HepG2 (cell line): Measurements from ENCODE around the gene SWSAP1. TPM values are rescaled to one million over a fixed set of nuclear protein-coding genes. Genes with fewer than 3 reads are reported as not detected.
A peak's percentile ranks its signal among the peaks of the same experiment; 100 is the strongest.

Experiments
- CSRNP1 ChIP-seq: sonication (generic); formaldehyde crosslinking; IDR thresholded peaks from 2 replicates; pipeline ENCODE4 v1.8.1; 2023; ENCODE audit warnings: mild to moderate bottlenecking, missing genetic modification reagents
- DMAP1 ChIP-seq: IDR thresholded peaks from 2 replicates; pipeline ENCODE4 v1.6.1; 2016
- ERF ChIP-seq: IDR thresholded peaks from 2 replicates; pipeline ENCODE4 v1.6.1; 2018; ENCODE audit warnings: missing biosample characterization, missing genetic modification reagents
- GZF1 ChIP-seq: sonication (generic); formaldehyde crosslinking; IDR thresholded peaks from 2 replicates; pipeline ENCODE4 v1.5.1; 2020; ENCODE audit warnings: mild to moderate bottlenecking, missing genetic modification reagents
- HDAC1 ChIP-seq: sonication (generic); formaldehyde crosslinking; IDR thresholded peaks from 2 replicates; pipeline ENCODE4 v1.5.1; 2020; ENCODE audit warnings: mild to moderate bottlenecking, missing genetic modification reagents
- KLF12 ChIP-seq: sonication (generic); formaldehyde crosslinking; IDR thresholded peaks from 2 replicates; pipeline ENCODE4 v1.4.0; 2020; ENCODE audit warnings: missing genetic modification reagents, borderline replicate concordance
- MAFK ChIP-seq, 2 experiments: IDR thresholded peaks in 1 of 2; conservative IDR thresholded peaks in 1 of 2; 2 replicates each; pipeline ENCODE4 v1.6.1; 2011; ENCODE audit warnings: improper control_type of control experiment in 2 of 2, low read length in 2 of 2
- MBNL3 ChIP-seq: fragments of 250-450 bp; sonication (Bioruptor Pico); conservative IDR thresholded peaks from 2 replicates; pipeline ENCODE4 v1.8.0; 2022; ENCODE audit warnings: mild to moderate bottlenecking, inconsistent platforms
- MEIS1 ChIP-seq: sonication (generic); formaldehyde crosslinking; IDR thresholded peaks from 2 replicates; pipeline ENCODE4 v1.9.0; 2021; ENCODE audit warnings: mild to moderate bottlenecking, missing genetic modification reagents, moderate library complexity, borderline replicate concordance
- NBN ChIP-seq: fragments of 450-650 bp; conservative IDR thresholded peaks from 2 replicates; pipeline ENCODE4 v1.6.1; 2017
- NFE2L1 ChIP-seq: sonication (generic); formaldehyde crosslinking; IDR thresholded peaks from 2 replicates; pipeline ENCODE4 v1.4.0; 2020; ENCODE audit warnings: missing genetic modification reagents, mild to moderate bottlenecking, borderline replicate concordance
- NR3C1 ChIP-seq: sonication (generic); formaldehyde crosslinking; IDR thresholded peaks from 2 replicates; pipeline ENCODE4 v1.4.0; 2020; ENCODE audit warnings: missing genetic modification reagents
- PCBP1 ChIP-seq: fragments of 200-400 bp; formaldehyde crosslinking; IDR thresholded peaks from 2 replicates; pipeline ENCODE4 v1.6.1; 2017; ENCODE audit warnings: mild to moderate bottlenecking, low read depth, low read length, borderline replicate concordance
- PHF5A ChIP-seq: IDR thresholded peaks from one replicate; pipeline ENCODE4 v1.6.1; 2018; ENCODE audit warnings: low read depth, missing genetic modification reagents; ENCODE audit not compliant: unreplicated experiment
- POGZ ChIP-seq: sonication (generic); formaldehyde crosslinking; IDR thresholded peaks from 2 replicates; pipeline ENCODE4 v1.4.0; 2020; ENCODE audit warnings: mild to moderate bottlenecking, missing genetic modification reagents
- POLR2AphosphoS2 ChIP-seq: IDR thresholded peaks from 2 replicates; pipeline ENCODE4 v1.6.1; 2011; ENCODE audit warnings: low read depth, low read length, improper control_type of control experiment
- POLR2AphosphoS5 ChIP-seq: IDR thresholded peaks from 2 replicates; pipeline ENCODE4 v1.6.1; 2012; ENCODE audit warnings: low read depth, low read length
- REST ChIP-seq, 2 experiments: IDR thresholded peaks; 2 replicates each; pipeline ENCODE4 v1.6.1; 2011 to 2012; ENCODE audit warnings: low read length in 2 of 2, borderline replicate concordance in 1 of 2, low read depth in 1 of 2, mild to moderate bottlenecking in 1 of 2, moderate library complexity in 1 of 2
- SMC3 ChIP-seq: IDR thresholded peaks from 2 replicates; pipeline ENCODE4 v1.6.1; 2011; ENCODE audit warnings: low read length, improper control_type of control experiment
- SNAPC5 ChIP-seq: sonication (generic); formaldehyde crosslinking; IDR thresholded peaks from 2 replicates; pipeline ENCODE4 v1.8.1; 2023; ENCODE audit warnings: mild to moderate bottlenecking, missing genetic modification reagents, borderline replicate concordance
- TEAD3 ChIP-seq: optimal IDR thresholded peaks from 2 replicates; pipeline ENCODE3; 2016; ENCODE audit warnings: borderline replicate concordance
- ZNF253 ChIP-seq: sonication (generic); formaldehyde crosslinking; IDR thresholded peaks from 2 replicates; pipeline ENCODE4 v1.8.0; 2022; ENCODE audit warnings: mild to moderate bottlenecking, missing genetic modification reagents, borderline replicate concordance
- ZNF264 ChIP-seq: sonication (generic); formaldehyde crosslinking; IDR thresholded peaks from 2 replicates; pipeline ENCODE4 v1.4.0; 2020; ENCODE audit warnings: missing genetic modification reagents
- ZNF292 ChIP-seq: sonication (generic); formaldehyde crosslinking; IDR thresholded peaks from 2 replicates; pipeline ENCODE4 v1.8.1; 2022; ENCODE audit warnings: mild to moderate bottlenecking, low read depth, missing genetic modification reagents, borderline replicate concordance
- ZNF317 ChIP-seq: sonication (generic); formaldehyde crosslinking; IDR thresholded peaks from 2 replicates; pipeline ENCODE4 v1.5.0; 2020; ENCODE audit warnings: mild to moderate bottlenecking, missing genetic modification reagents
- ZNF615 ChIP-seq: sonication (generic); formaldehyde crosslinking; IDR thresholded peaks from 2 replicates; pipeline ENCODE4 v1.5.0; 2020; ENCODE audit warnings: mild to moderate bottlenecking, missing genetic modification reagents, borderline replicate concordance
- ZNF773 ChIP-seq: sonication (generic); formaldehyde crosslinking; IDR thresholded peaks from 2 replicates; pipeline ENCODE4 v1.4.0; 2020; ENCODE audit warnings: missing genetic modification reagents, borderline replicate concordance
- polyA plus RNA-seq, 8 experiments: library from polyadenylated mRNA; depleted of rRNA in 3 of 8; stranded (reverse) in 7 of 8; unstranded in 1 of 8; fragments of >200 nt; fragmentation: Illumina TruSeq in 4 of 8; extraction: Trizol in 4 of 8; gene quantifications; 2 replicates each; pipeline versions ENCODE4 v1.2.1 to v1.2.3, GENCODE V29; 2011 to 2016; ENCODE audit warnings: low read depth in 4 of 8, missing spikeins in 1 of 8, mixed read lengths in 1 of 8; ENCODE audit not compliant: insufficient read depth in 1 of 8
- total RNA-seq, 5 experiments: library from RNA; depleted of rRNA; stranded (reverse); fragments of >200 nt; fragmentation: Illumina TruSeq; extraction: Trizol; gene quantifications; 2 replicates each; pipeline ENCODE4 v1.2.3, GENCODE V29; 2016; ENCODE audit warnings: low read depth in 1 of 5

The SWSAP1 gene
- total and polyA plus RNA-seq, 2 of the 13 experiments (the other 11 are each of a cell fraction or from before 2014, with no cell fraction given) = 2.7 to 3.3 TPM

- TF ChIP-seq REST (IDR thresholded peaks at IDR 0.05; ENCODE audit: borderline replicate concordance in 1 of 2, low read depth in 1 of 2, low read length in 2 of 2) (0 out of 4 replicates have a peak, but pooled peaks of 1 of the 2 experiments have one; percentile 32), ZNF292 (no peak), ZNF253 (no peak), PHF5A (CRISPR knock-in tag) (no peak), CSRNP1 (no peak; the same call in 1 of the 2 replicates), ZNF317 (CRISPR knock-in tag) (no peak; the same call in 1 of the 2 replicates), POLR2AphosphoS2 (no peak), NBN (no peak), NR3C1 (CRISPR knock-in tag) (no peak), MEIS1 (CRISPR knock-in tag) (peak; percentile 88), NFE2L1 (CRISPR knock-in tag) (no peak), POLR2AphosphoS5 (peak; percentile 85), ZNF773 (peak; percentile 91; the same call in 1 of the 2 replicates), GZF1 (CRISPR knock-in tag) (0 out of 2 replicates have a peak, but pooled peaks have one; percentile 37), MAFK (conservative IDR thresholded peaks at IDR 0.05 in 1 of 2, IDR thresholded peaks at IDR 0.05 in 1 of 2; ENCODE audit: low read length in 2 of 2) (no peak), PCBP1 (no peak), ZNF615 (CRISPR knock-in tag) (no peak), SMC3 (no peak), DMAP1 (CRISPR knock-in tag) (peak; percentile 91), SNAPC5 (CRISPR knock-in tag) (no peak), HDAC1 (CRISPR knock-in tag) (peak; percentile 40; the same call in 1 of the 2 replicates), MBNL3 (CRISPR knock-in tag) (no peak), KLF12 (0 out of 2 replicates have a peak, but pooled peaks have one; percentile 54), ERF (CRISPR knock-in tag) (peak; percentile 63; the same call in 1 of the 2 replicates), ZNF264 (CRISPR knock-in tag) (no peak), TEAD3 (CRISPR knock-in tag) (peak; percentile 58), POGZ (CRISPR knock-in tag) (no peak)
These were observed at the start of gene SWSAP1 (continued) for GRCh38 chr19:11374433-11375142.
